Peyer's patch (tissue), 4 donors: ENCODE results near the gene DSG2.

Experiments
- CTCF ChIP-seq, 6 experiments: fragments of 450-650 bp in 4 of 6; fragments of 200-600 bp in 2 of 6; sonication (generic) in 1 of 6; IDR thresholded peaks; one replicate each; pipeline ENCODE4 v1.5.1; 2017 to 2019; ENCODE audit warnings: antibody characterized with exemption in 6 of 6, mild to moderate bottlenecking in 3 of 6, moderate library complexity in 1 of 6
- POLR2A ChIP-seq, 2 donors: fragments of 450-650 bp; IDR thresholded peaks; one replicate each; pipeline ENCODE4 v1.5.1; 2017; ENCODE audit warnings: antibody characterized with exemption in 2 of 2, mild to moderate bottlenecking in 2 of 2, moderate library complexity in 2 of 2

DNA sequence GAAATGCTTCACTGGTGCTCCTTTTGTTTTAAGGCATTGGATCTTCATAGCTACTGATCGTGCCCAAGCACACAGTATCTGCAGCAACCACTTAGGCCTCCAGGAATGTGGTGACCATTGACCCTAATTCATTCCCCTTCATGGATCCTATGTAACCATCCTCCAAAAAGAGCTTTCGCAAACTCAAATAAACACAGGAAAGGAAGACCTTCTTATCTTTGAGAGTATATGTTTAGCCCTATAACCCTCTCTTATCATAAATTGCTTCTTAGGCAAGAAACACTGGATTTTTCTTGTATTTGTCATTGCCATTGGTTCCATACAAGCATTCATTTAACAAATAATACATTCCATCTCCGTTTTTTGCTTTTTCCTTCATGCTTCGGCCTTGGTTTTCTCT, 89.6 kb downstream of the DSG2 start:
- TF ChIP-seq CTCF (IDR thresholded peaks at IDR 0.05) (no peak), POLR2A (IDR thresholded peaks at IDR 0.05) (no peak)
